ENCODE data around the gene VAT1L. TPM values are rescaled to one million over a fixed set of nuclear protein-coding genes. Genes with fewer than 3 reads are reported as not detected.
A peak's percentile ranks its signal among the peaks of the same experiment; 100 is the strongest.

Gene VAT1L
- total RNA-seq, 1 experiment from 2014 or later: not detected

DNA sequence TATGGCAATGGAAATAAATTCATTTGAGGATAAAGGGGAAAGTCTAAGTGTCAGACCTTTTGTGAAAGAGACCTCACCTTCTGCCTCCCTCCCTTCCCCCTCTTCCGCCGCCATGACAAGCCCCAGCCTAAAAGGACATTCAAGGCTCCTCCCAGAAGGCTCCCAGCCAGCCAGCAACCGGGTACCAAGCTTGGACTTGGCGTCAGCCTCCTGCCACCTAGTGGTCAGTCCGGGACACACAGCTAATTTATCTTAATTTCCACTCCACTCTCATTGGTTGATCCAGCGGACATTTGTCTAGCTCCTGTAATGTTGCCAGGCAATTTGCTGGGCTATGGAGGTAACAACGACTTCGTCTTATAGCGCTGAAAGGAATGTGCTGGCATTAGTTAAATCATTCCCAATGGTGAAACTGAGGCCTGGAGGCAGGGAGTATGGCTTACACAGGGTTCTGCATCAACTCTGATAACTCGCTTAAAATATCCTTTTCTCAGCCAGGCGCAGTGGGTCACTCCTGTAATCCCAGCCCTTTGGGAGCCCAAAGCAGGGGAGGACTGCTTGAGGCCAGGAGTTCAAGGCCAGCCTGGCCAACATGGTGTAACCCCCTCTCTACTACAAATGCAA is 214.7 kb downstream of the VAT1L start:
- CTCF ChIA-PET: interaction anchor here (0.7 to 1.3 kb wide), 4 partner anchors 23 to 331 kb away, joined by 3 to 4 read pairs (median 4); no protein-coding TSS in a partner anchor
- intact Hi-C loops (cut with micrococcal nuclease; ENCODE audit: unreplicated experiment): loop anchor here (1.0 to 5.0 kb wide), 2 partner anchors 51 to 328 kb away; no protein-coding TSS in a partner anchor
- Mint-ChIP-seq H3K36me3 (ENCODE audit: insufficient read depth, unreplicated experiment) (no peaks in the 10 kb centered on the region), H3K4me1 (ENCODE audit: low read depth, unreplicated experiment) (no peaks in the 10 kb centered on the region), H3K4me3 (ENCODE audit: low read depth, unreplicated experiment) (no peak overlapping the region), H3K27me3 (ENCODE audit: unreplicated experiment) (no peaks in the 10 kb centered on the region), H3K27ac (ENCODE audit: unreplicated experiment) (no peak overlapping the region), H3K9me3 (ENCODE audit: low read depth, unreplicated experiment) (peaks cover 2% of the 10 kb centered on the region)
- BruUV-seq (replicated peaks): no TSS peak
- peak; percentile 86 for DNase-seq
- TF ChIP-seq, protein P1, sequence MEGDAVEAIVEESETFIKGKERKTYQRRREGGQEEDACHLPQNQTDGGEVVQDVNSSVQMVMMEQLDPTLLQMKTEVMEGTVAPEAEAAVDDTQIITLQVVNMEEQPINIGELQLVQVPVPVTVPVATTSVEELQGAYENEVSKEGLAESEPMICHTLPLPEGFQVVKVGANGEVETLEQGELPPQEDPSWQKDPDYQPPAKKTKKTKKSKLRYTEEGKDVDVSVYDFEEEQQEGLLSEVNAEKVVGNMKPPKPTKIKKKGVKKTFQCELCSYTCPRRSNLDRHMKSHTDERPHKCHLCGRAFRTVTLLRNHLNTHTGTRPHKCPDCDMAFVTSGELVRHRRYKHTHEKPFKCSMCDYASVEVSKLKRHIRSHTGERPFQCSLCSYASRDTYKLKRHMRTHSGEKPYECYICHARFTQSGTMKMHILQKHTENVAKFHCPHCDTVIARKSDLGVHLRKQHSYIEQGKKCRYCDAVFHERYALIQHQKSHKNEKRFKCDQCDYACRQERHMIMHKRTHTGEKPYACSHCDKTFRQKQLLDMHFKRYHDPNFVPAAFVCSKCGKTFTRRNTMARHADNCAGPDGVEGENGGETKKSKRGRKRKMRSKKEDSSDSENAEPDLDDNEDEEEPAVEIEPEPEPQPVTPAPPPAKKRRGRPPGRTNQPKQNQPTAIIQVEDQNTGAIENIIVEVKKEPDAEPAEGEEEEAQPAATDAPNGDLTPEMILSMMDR (IDR thresholded peaks at IDR 0.05; ENCODE audit: unreplicated experiment): peak; percentile 81

DNA sequence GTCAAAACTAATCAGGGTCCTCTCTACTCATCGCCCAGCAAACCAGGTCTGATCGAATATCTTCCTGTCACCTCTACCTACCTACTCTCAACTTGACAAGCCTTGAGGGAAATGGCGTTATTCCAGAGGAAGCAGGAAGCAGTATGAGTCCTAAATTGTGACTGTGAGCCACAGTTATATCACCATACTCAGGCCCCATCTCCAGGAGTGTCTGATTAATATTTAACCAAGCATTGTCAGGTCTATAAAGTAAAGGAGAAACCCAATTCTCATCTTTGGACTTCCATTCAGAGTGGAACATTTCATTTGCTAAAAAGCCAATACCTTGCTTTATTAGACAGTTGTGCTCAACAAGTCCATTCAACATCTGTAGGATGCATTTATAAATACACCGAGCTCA is 216.2 kb downstream of the VAT1L start:
- intact Hi-C loops (cut with micrococcal nuclease; ENCODE audit: unreplicated experiment): loop anchor here (5.0 kb wide), 1 partner anchor 52 kb away; no protein-coding TSS in a partner anchor
- no peak for DNase-seq
- BruUV-seq (replicated peaks): no TSS peak
- Mint-ChIP-seq H3K27me3 (ENCODE audit: unreplicated experiment) (no peaks in the 10 kb centered on the region), H3K9me3 (ENCODE audit: low read depth, unreplicated experiment) (no peaks in the 10 kb centered on the region), H3K4me1 (ENCODE audit: low read depth, unreplicated experiment) (no peaks in the 10 kb centered on the region), H3K4me3 (ENCODE audit: low read depth, unreplicated experiment) (no peak overlapping the region), H3K27ac (ENCODE audit: unreplicated experiment) (no peak overlapping the region), H3K36me3 (ENCODE audit: insufficient read depth, unreplicated experiment) (no peaks in the 10 kb centered on the region)
- CTCF ChIA-PET: interaction anchor here (0.6 kb wide), 1 partner anchor 224 kb away, joined by 4 read pairs; no protein-coding TSS in a partner anchor
- TF ChIP-seq, protein P1 (IDR thresholded peaks at IDR 0.05; ENCODE audit: unreplicated experiment): no peak

DNA sequence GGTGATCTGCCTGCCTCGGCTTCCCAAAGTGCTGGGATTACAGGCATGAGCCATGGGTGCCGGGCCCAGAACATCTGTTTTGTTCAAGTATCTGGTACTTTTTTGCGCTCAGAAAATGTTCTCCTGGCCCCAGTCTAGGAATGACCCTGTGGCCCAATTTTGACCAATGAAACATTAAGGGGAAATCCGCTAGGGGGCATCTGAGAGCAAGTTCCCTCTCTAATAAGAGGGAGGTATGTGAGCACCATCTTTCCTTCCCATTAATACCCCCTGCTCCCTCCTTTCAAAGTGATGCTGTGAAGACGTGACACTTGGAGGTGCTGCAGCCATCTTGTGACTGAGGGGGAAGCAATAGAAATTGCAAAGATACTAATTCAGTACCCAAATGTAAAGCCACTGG is 217.5 kb downstream of the VAT1L start:
- TF ChIP-seq, protein P1 (IDR thresholded peaks at IDR 0.05; ENCODE audit: unreplicated experiment): no peak
- no TSS peak for BruUV-seq (replicated peaks)
- Mint-ChIP-seq H3K4me3 (ENCODE audit: low read depth, unreplicated experiment) (no peak overlapping the region), H3K4me1 (ENCODE audit: low read depth, unreplicated experiment) (no peaks in the 10 kb centered on the region), H3K9me3 (ENCODE audit: low read depth, unreplicated experiment) (no peaks in the 10 kb centered on the region), H3K27ac (ENCODE audit: unreplicated experiment) (no peak overlapping the region), H3K27me3 (ENCODE audit: unreplicated experiment) (no peaks in the 10 kb centered on the region), H3K36me3 (ENCODE audit: insufficient read depth, unreplicated experiment) (no peaks in the 10 kb centered on the region)
- intact Hi-C loops (cut with micrococcal nuclease; ENCODE audit: unreplicated experiment): no loop called here
- DNase-seq: no peak
- CTCF ChIA-PET: no interaction called here

DNA sequence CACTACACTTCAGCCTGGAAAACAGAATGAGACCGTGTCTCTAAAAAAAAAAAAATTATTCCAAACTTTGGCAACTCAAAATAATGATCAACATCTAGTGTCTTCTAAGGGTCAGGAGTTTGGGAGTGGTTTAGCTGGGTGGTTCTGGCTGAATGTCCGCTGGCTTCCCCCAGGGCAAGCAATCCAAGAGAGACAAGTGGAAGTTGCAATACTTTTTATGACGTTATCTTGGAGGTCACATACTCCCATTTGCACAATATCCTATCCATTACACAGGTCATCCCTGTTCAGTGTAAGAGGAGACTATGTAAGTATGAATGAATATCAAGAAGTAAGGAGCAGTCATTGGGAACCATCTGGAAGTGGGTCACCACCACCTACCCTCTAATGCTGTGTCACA is 218.8 kb downstream of the VAT1L start:
- Mint-ChIP-seq H3K36me3 (ENCODE audit: insufficient read depth, unreplicated experiment) (no peaks in the 10 kb centered on the region), H3K4me1 (ENCODE audit: low read depth, unreplicated experiment) (no peaks in the 10 kb centered on the region), H3K27ac (ENCODE audit: unreplicated experiment) (no peak overlapping the region), H3K4me3 (ENCODE audit: low read depth, unreplicated experiment) (no peak overlapping the region), H3K9me3 (ENCODE audit: low read depth, unreplicated experiment) (no peaks in the 10 kb centered on the region), H3K27me3 (ENCODE audit: unreplicated experiment) (no peaks in the 10 kb centered on the region)
- no peak for DNase-seq
- TF ChIP-seq, protein P1 (IDR thresholded peaks at IDR 0.05; ENCODE audit: unreplicated experiment): no peak
- no TSS peak for BruUV-seq (replicated peaks)
- intact Hi-C loops (cut with micrococcal nuclease; ENCODE audit: unreplicated experiment): no loop called here
- CTCF ChIA-PET: no interaction called here
